HL-60 (cell line): ENCODE measurements around the gene SPNS3.

ENCODE experiments used
- DNase-seq, 2 experiments: peaks; one replicate each; pipeline ENCODE4 v3.0.0-alpha.2; 2010 to 2020; ENCODE audit warnings: low read depth in 1 of 2, low spot score in 1 of 2
- H3K27ac ChIP-seq: fragments of 250-450 bp; sonication (Bioruptor Pico); replicated peaks from 2 replicates; pipeline ENCODE4 v1.5.1; 2020; ENCODE audit warnings: mild to moderate bottlenecking, moderate library complexity
- H3K27me3 ChIP-seq: fragments of 250-450 bp; sonication (Bioruptor Pico); 2 replicates; pipeline ENCODE4 v1.5.1; 2021; ENCODE audit warnings: mild to moderate bottlenecking, moderate library complexity; ENCODE audit not compliant: insufficient read depth, poor library complexity, severe bottlenecking
- H3K4me3 ChIP-seq: replicated peaks from 2 replicates; pipeline ENCODE4 v1.5.1; 2011; ENCODE audit warnings: mild to moderate bottlenecking, control low read depth, low read length; ENCODE audit not compliant: insufficient read depth
- CTCF ChIP-seq: IDR thresholded peaks from one replicate; pipeline ENCODE4 v1.5.1; 2011; ENCODE audit warnings: low read length, control low read depth, inconsistent platforms; ENCODE audit not compliant: insufficient read depth
- GABPA ChIP-seq: IDR thresholded peaks from 2 replicates; pipeline ENCODE4 v1.6.1; 2012; ENCODE audit warnings: low read depth
- POLR2AphosphoS5 ChIP-seq: IDR thresholded peaks from 2 replicates; pipeline ENCODE4 v1.6.1; 2012; ENCODE audit warnings: low read depth
- REST ChIP-seq: IDR thresholded peaks from 2 replicates; pipeline ENCODE4 v1.6.1; 2012; ENCODE audit warnings: low read depth; ENCODE audit not compliant: insufficient replicate concordance
- SPI1 ChIP-seq: IDR thresholded peaks from 2 replicates; pipeline ENCODE4 v1.6.1; 2012; ENCODE audit warnings: low read depth, mild to moderate bottlenecking, borderline replicate concordance

SPNS3 gene

GRCh38 chr17:4426499-4427208 lies 7.1 kb upstream of the SPNS3 start:
- TF ChIP-seq GABPA: no peak
- TF ChIP-seq REST: no peak
- TF ChIP-seq SPI1: no peak
- no peak for TF ChIP-seq CTCF
- no peak for TF ChIP-seq POLR2AphosphoS5
- no peak for DNase-seq
- no peak overlapping the region for H3K4me3 ChIP-seq
- H3K27me3 ChIP-seq: no peaks in the 10 kb centered on the region
- H3K27ac ChIP-seq: peak overlapping the region; percentile 53

GRCh38 chr17:4427505-4427904 lies 6.2 kb upstream of the SPNS3 start:
- no peaks in the 10 kb centered on the region for H3K27me3 ChIP-seq
- H3K4me3 ChIP-seq: no peak overlapping the region
- TF ChIP-seq REST (no peak), GABPA (no peak), CTCF (no peak), SPI1 (no peak), POLR2AphosphoS5 (no peak)
- H3K27ac ChIP-seq: no peak overlapping the region
- no peak for DNase-seq

DNA sequence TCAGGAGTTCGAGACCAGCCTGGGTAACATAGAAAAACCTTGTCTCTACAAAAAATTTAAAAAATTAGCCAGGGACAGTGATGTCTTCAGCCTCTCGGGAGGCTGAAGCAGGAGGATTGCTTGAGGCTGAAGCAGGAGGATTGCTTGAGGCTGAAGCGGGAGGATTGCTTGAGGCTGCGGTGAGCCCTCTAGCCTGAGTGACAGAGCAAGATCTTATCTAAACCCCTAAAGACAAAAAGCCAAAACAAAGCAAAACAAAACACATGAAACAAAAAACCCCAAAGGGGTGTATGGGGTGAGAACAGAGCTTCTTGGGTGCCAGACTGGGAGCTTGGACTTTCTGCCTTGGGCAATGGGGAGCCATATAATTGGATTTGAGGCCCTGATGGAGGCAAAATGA lies 2.6 kb downstream of the SPNS3 start:
- Histone ChIP-seq H3K27ac (peak overlapping the region; percentile 91), H3K27me3 (no peaks in the 10 kb centered on the region), H3K4me3 (peak overlapping the region; percentile 49)
- no peak for TF ChIP-seq CTCF
- TF ChIP-seq REST: no peak
- no peak for TF ChIP-seq POLR2AphosphoS5
- TF ChIP-seq GABPA: no peak
- no peak for TF ChIP-seq SPI1
- DNase-seq: no peak
